OCI-LY3 (cell line): Measurements from ENCODE around the gene ASTL.

ENCODE experiments used
- H2AFZ ChIP-seq: fragments of 200-600, 300-600 bp; shearing (Covaris generic); 2 replicates; pipeline ENCODE4 v1.6.0; 2014; ENCODE audit warnings: antibody characterized with exemption, low read depth, low read length
- H3K27ac ChIP-seq: fragments of 200-600, 300-600 bp; sonication (generic); 2 replicates; pipeline ENCODE4 v1.5.1; 2014; ENCODE audit warnings: mild to moderate bottlenecking, low read length, moderate library complexity, mixed read lengths
- H3K27me3 ChIP-seq: fragments of 200-600, 300-600 bp; sonication (generic); 2 replicates; pipeline ENCODE4 v1.6.1; 2014; ENCODE audit warnings: low read depth, low read length, mixed read lengths
- H3K36me3 ChIP-seq: fragments of 200-600, 300-600 bp; sonication (generic); replicated peaks from 2 replicates; pipeline ENCODE3; 2014; ENCODE audit warnings: low read depth, low read length, mixed read lengths
- H3K4me1 ChIP-seq: fragments of 300-600, 200-600 bp; sonication (generic); 2 replicates; pipeline ENCODE4 v1.6.1; 2014; ENCODE audit warnings: low read length, mixed read lengths
- H3K4me2 ChIP-seq: fragments of 200-600, 300-600 bp; sonication (generic); 2 replicates; pipeline ENCODE4 v1.6.1; 2014; ENCODE audit warnings: low read length, mixed read lengths
- H3K4me3 ChIP-seq: fragments of 300-600, 200-600 bp; sonication (generic); 2 replicates; pipeline ENCODE4 v1.5.1; 2014; ENCODE audit warnings: antibody characterized with exemption, mild to moderate bottlenecking, low read length, moderate library complexity
- H3K79me2 ChIP-seq: fragments of 300-600, 200-600 bp; shearing (Covaris generic); 2 replicates; pipeline ENCODE4 v1.6.1; 2014; ENCODE audit warnings: mild to moderate bottlenecking, low read length, mixed read lengths
- H3K9ac ChIP-seq: fragments of 300-600, 200-600 bp; shearing (Covaris generic); 2 replicates; pipeline ENCODE4 v1.6.0; 2014; ENCODE audit warnings: mild to moderate bottlenecking, low read length, moderate library complexity
- H3K9me3 ChIP-seq: fragments of 200-600, 300-600 bp; shearing (Covaris generic); 2 replicates; pipeline ENCODE4 v1.6.1; 2014; ENCODE audit warnings: low read length, mixed read lengths; ENCODE audit not compliant: insufficient read depth
- H4K20me1 ChIP-seq: fragments of 200-600, 300-600 bp; sonication (generic); 2 replicates; pipeline ENCODE4 v1.6.1; 2016; ENCODE audit warnings: low read length, mixed read lengths; ENCODE audit not compliant: insufficient read depth
- CTCF ChIP-seq: fragments of 200-600, 300-600 bp; sonication (generic); IDR thresholded peaks from 2 replicates; pipeline ENCODE4 v1.5.1; 2014; ENCODE audit warnings: antibody characterized with exemption, low read length, low read depth
- EZH2phosphoT487 ChIP-seq: fragments of 200-600 bp; shearing (Covaris generic); IDR thresholded peaks from 2 replicates; pipeline ENCODE4 v1.6.1; 2018; ENCODE audit warnings: antibody characterized with exemption, mixed run types, low read depth

Gene ASTL

GRCh38 chr2:96105152-96105915 is 33.0 kb downstream of the ASTL start:
- Histone ChIP-seq H3K27me3 (no peaks in the 10 kb centered on the region; the same call in none of the 2 replicates), H3K9me3 (no peaks in the 10 kb centered on the region), H3K27ac (no peak overlapping the region), H3K36me3 (no peaks in the 10 kb centered on the region), H3K9ac (no peak overlapping the region), H3K4me2 (no peak overlapping the region), H4K20me1 (no peaks in the 10 kb centered on the region), H3K79me2 (no peaks in the 10 kb centered on the region), H3K4me1 (no peaks in the 10 kb centered on the region), H2AFZ (no peak overlapping the region), H3K4me3 (no peak overlapping the region)
- no peak for TF ChIP-seq EZH2phosphoT487
- TF ChIP-seq CTCF, result no peak

GRCh38 chr2:96104487-96104861 is 33.8 kb downstream of the ASTL start:
- H2AFZ ChIP-seq, result no peak overlapping the region
- no peaks in the 10 kb centered on the region for H3K4me1 ChIP-seq
- no peak for TF ChIP-seq CTCF
- no peak for TF ChIP-seq EZH2phosphoT487
- H3K27me3 ChIP-seq, result no peaks in the 10 kb centered on the region; the same call in none of the 2 replicates
- no peaks in the 10 kb centered on the region for H3K79me2 ChIP-seq
- H3K9me3 ChIP-seq, result no peaks in the 10 kb centered on the region
- H3K27ac ChIP-seq, result no peak overlapping the region
- H3K4me2 ChIP-seq, result no peak overlapping the region
- no peak overlapping the region for H3K9ac ChIP-seq
- H3K4me3 ChIP-seq, result no peak overlapping the region
- H3K36me3 ChIP-seq, result no peaks in the 10 kb centered on the region
- no peaks in the 10 kb centered on the region for H4K20me1 ChIP-seq

- no peak overlapping the region for H3K27ac ChIP-seq
- no peaks in the 10 kb centered on the region for H3K4me1 ChIP-seq
- no peaks in the 10 kb centered on the region for H4K20me1 ChIP-seq
- H3K4me2 ChIP-seq, result no peak overlapping the region
- no peak overlapping the region for H3K9ac ChIP-seq
- no peak for TF ChIP-seq EZH2phosphoT487
- TF ChIP-seq CTCF, result no peak
- H3K79me2 ChIP-seq, result no peaks in the 10 kb centered on the region
- H3K36me3 ChIP-seq, result no peaks in the 10 kb centered on the region
- H2AFZ ChIP-seq, result no peak overlapping the region
- H3K4me3 ChIP-seq, result no peak overlapping the region
- no peaks in the 10 kb centered on the region for H3K9me3 ChIP-seq
- no peaks in the 10 kb centered on the region; the same call in none of the 2 replicates for H3K27me3 ChIP-seq
Observed at GRCh38 chr2:96103761-96104486, 34.4 kb downstream of the ASTL start.

GRCh38 chr2:96103187-96103601 is 35.1 kb downstream of the ASTL start:
- Histone ChIP-seq H3K27me3 (no peaks in the 10 kb centered on the region; the same call in 1 of the 2 replicates), H2AFZ (no peak overlapping the region), H3K4me1 (no peaks in the 10 kb centered on the region), H4K20me1 (no peaks in the 10 kb centered on the region), H3K9me3 (no peaks in the 10 kb centered on the region), H3K36me3 (no peaks in the 10 kb centered on the region), H3K9ac (no peak overlapping the region), H3K27ac (no peak overlapping the region), H3K79me2 (no peaks in the 10 kb centered on the region), H3K4me2 (no peak overlapping the region), H3K4me3 (no peak overlapping the region)
- no peak for TF ChIP-seq CTCF
- no peak for TF ChIP-seq EZH2phosphoT487
